ENCODE data around the gene C6orf15. TPM values are rescaled to one million over a fixed set of nuclear protein-coding genes. Genes with fewer than 3 reads are reported as not detected.

Gene C6orf15
- total and polyA plus RNA-seq, 2 donors (not counting 3 experiments of a cell fraction or from before 2014, with no cell fraction given), result not detected

DNA sequence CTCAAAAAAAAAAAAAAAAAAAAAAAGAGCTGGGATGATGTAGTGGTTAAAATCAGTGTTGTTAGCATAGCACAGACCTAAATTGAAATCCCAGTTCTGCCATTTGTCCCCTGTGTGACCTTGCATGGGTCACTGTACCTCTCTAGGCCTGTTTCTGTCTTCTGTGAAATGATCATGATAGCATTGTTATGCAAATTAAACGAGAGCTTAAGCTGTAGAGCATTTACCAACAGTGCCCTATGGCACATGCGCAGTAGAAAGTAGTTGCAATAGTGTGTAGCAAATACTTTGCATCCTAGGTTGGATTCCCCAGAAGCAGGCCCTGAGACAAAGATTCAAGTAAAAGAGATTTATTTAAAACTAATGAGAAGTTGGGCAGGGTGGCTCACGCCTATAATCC, 19.2 kb upstream of the C6orf15 start:
- Histone ChIP-seq H3K9me3 (replicated peaks; ENCODE audit: control insufficient read depth, insufficient read depth, low read length) (no peaks in the 10 kb centered on the region), H2AFZ (ENCODE audit: low read depth, low read length) (no peak overlapping the region), H3K27me3 (ENCODE audit: control insufficient read depth in 2 of 2, insufficient read depth in 2 of 2, low read length in 2 of 2) (peaks cover 3 to 6% of the 10 kb centered on the region in 2 experiments), H3K36me3 (ENCODE audit: control insufficient read depth in 2 of 2, extremely low read depth in 1 of 2, insufficient read depth in 2 of 2, low read length in 2 of 2) (no peaks in the 10 kb centered on the region), H3K27ac (ENCODE audit: insufficient read depth, low read depth, low read length) (no peak overlapping the region), H3K4me1 (ENCODE audit: control insufficient read depth, extremely low read depth, insufficient read depth, low read length) (no peaks in the 10 kb centered on the region), H3K4me2 (ENCODE audit: insufficient read depth, low read length) (no peak overlapping the region), H4K20me1 (replicated peaks; ENCODE audit: control insufficient read depth, extremely low read depth, insufficient read depth, low read length) (no peaks in the 10 kb centered on the region), H3K79me2 (ENCODE audit: control insufficient read depth, insufficient read depth, low read length) (no peaks in the 10 kb centered on the region), H3K9me1 (replicated peaks; ENCODE audit: control insufficient read depth, extremely low read depth, insufficient read depth, low read length) (no peaks in the 10 kb centered on the region), H3K9ac (replicated peaks; ENCODE audit: extremely low read depth, insufficient read depth, low read length) (no peak overlapping the region), H3K4me3 (replicated peaks in 1 of 3; ENCODE audit: insufficient read depth in 1 of 3, low read depth in 1 of 3, low read length in 3 of 3) (no peak overlapping the region)
- TF ChIP-seq EZH2 (IDR thresholded peaks at IDR 0.05; ENCODE audit: borderline replicate concordance, low read depth, low read length, severe bottlenecking), result no peak
- no peak for TF ChIP-seq GATA2 (IDR thresholded peaks at IDR 0.05; ENCODE audit: insufficient read depth, insufficient read length, low read depth, low read length)
- no peak for TF ChIP-seq POLR2A (IDR thresholded peaks at IDR 0.05; ENCODE audit: low read depth, low read length)
- no peak for TF ChIP-seq MAX (IDR thresholded peaks at IDR 0.05; ENCODE audit: insufficient read depth, insufficient read length)
- TF ChIP-seq JUN (IDR thresholded peaks at IDR 0.05; ENCODE audit: borderline replicate concordance, insufficient read depth, insufficient read length, low read depth), result no peak
- TF ChIP-seq CTCF (IDR thresholded peaks at IDR 0.05; ENCODE audit: extremely low read depth in 1 of 2, insufficient read depth in 1 of 2, low read depth in 1 of 2, low read length in 2 of 2), result no peak
- ChIA-PET CTCF (interaction anchor here (1.0 to 10.6 kb wide), 7 partner anchors 11 to 216 kb away, joined by 4 to 71 read pairs (median 4); partner anchors contain the start of gene PSORS1C1), POLR2A (no interaction called here)
- dilution Hi-C loops (cut with MboI; ENCODE audit: extremely low pct_ligation_motif_present, low sequenced_read_pairs), result no loop called here
- BruUV-seq (replicated peaks), result no TSS peak
- FAIRE-seq (no peak), DNase-seq (ENCODE audit: low read depth, low spot score) (no peak)
- intact Hi-C loops (cut with micrococcal nuclease), result no loop called here

Data from endothelial cell of umbilical vein (primary cell).